ENCODE data around the gene CCDC187. TPM values are rescaled to one million over a fixed set of nuclear protein-coding genes. Genes with fewer than 3 reads are reported as not detected.

Gene CCDC187
- total and polyA plus RNA-seq, 2 of the 4 experiments (the other 2 are of a cell fraction), result not detected

GRCh38 chr9:136336881-136337280 lies 33.0 kb upstream of the CCDC187 start:
- H3K23ac ChIP-seq (ENCODE audit: low read depth, low read length), result no peak overlapping the region
- H3K79me1 ChIP-seq (ENCODE audit: low read depth in 1 of 2, low read length in 2 of 2), result peaks cover 5 to 76% of the 10 kb centered on the region in 2 experiments
- peaks cover 84% of the 10 kb centered on the region for H4K20me1 ChIP-seq (ENCODE audit: insufficient read depth, low read length)
- H3K14ac ChIP-seq (replicated peaks; ENCODE audit: low read depth, low read length), result no peak overlapping the region
- peaks cover 86% of the 10 kb centered on the region for H3K36me3 ChIP-seq (ENCODE audit: control insufficient read depth, insufficient read depth, low read length)
- ChIA-PET POLR2A (ENCODE audit: unreplicated experiment) (no interaction called here), CTCF (no interaction called here)
- no peak overlapping the region for H4K5ac ChIP-seq (ENCODE audit: low read depth, low read length)
- dilution Hi-C loops (cut with HindIII; ENCODE audit: low sequenced_read_pairs, unreplicated experiment) (no loop called here), intact Hi-C loops (cut with micrococcal nuclease) (no loop called here), in situ Hi-C loops (cut with MboI; ENCODE audit: low sequenced_read_pairs) (no loop called here)
- no peak overlapping the region for H2AK5ac ChIP-seq (ENCODE audit: low read depth, low read length)
- TF ChIP-seq MAFK (IDR thresholded peaks at IDR 0.05; ENCODE audit: low read depth, low read length) (no peak), BHLHE40 (IDR thresholded peaks at IDR 0.05; ENCODE audit: low read depth, low read length) (no peak), MAZ (IDR thresholded peaks at IDR 0.05; ENCODE audit: borderline replicate concordance, low read depth, low read length) (no peak), MXI1 (IDR thresholded peaks at IDR 0.05; ENCODE audit: borderline replicate concordance, low read depth, low read length) (no peak), RFX5 (IDR thresholded peaks at IDR 0.05; ENCODE audit: low read depth, low read length) (no peak), POLR2A (IDR thresholded peaks at IDR 0.05; ENCODE audit: low read depth, low read length) (no peak), FOS (IDR thresholded peaks at IDR 0.05; ENCODE audit: low read depth, low read length) (no peak), RAD21 (IDR thresholded peaks at IDR 0.05; ENCODE audit: low read length) (no peak), NFE2L2 (IDR thresholded peaks at IDR 0.05; ENCODE audit: low read depth, low read length) (no peak), CEBPB (IDR thresholded peaks at IDR 0.05; ENCODE audit: low read depth, low read length) (no peak), USF2 (IDR thresholded peaks at IDR 0.05; ENCODE audit: low read depth, low read length) (no peak), RCOR1 (IDR thresholded peaks at IDR 0.05; ENCODE audit: insufficient replicate concordance, low read length) (no peak), ELK1 (IDR thresholded peaks at IDR 0.05; ENCODE audit: borderline replicate concordance, low read depth, low read length) (no peak)
- no peak overlapping the region for H3K4me2 ChIP-seq (ENCODE audit: low read depth, low read length)
- H3K9me1 ChIP-seq (ENCODE audit: insufficient read depth, low read length), result peaks cover 6% of the 10 kb centered on the region; the same call in 1 of the 2 replicates
- H2AK9ac ChIP-seq (replicated peaks; ENCODE audit: low read depth, low read length, poor library complexity), result peak overlapping the region; percentile 74
- H3K27me3 ChIP-seq (ENCODE audit: control insufficient read depth, insufficient read depth, low read length), result no peaks in the 10 kb centered on the region
- no peak overlapping the region for H2BK15ac ChIP-seq (ENCODE audit: low read depth, low read length)
- no peak overlapping the region for H3K56ac ChIP-seq (ENCODE audit: extremely low read depth, insufficient read depth, low read length)
- no peak overlapping the region for H3K27ac ChIP-seq (ENCODE audit: insufficient read depth, low read length)
- no peak overlapping the region for H3K4ac ChIP-seq (ENCODE audit: low read depth, low read length)
- H2BK20ac ChIP-seq (ENCODE audit: low read depth, low read length), result no peak overlapping the region
- no peaks in the 10 kb centered on the region for H3K9me3 ChIP-seq (ENCODE audit: control insufficient read depth, insufficient read depth, low read length)
- no peak for DNase-seq
- H3K18ac ChIP-seq (ENCODE audit: low read depth, low read length), result no peak overlapping the region
- H3K4me3 ChIP-seq (ENCODE audit: insufficient read depth, low read depth, low read length), result no peak overlapping the region
- H4K8ac ChIP-seq (ENCODE audit: low read depth in 2 of 2, low read length in 2 of 2), result no peak overlapping the region
- no peak overlapping the region for H2BK5ac ChIP-seq (ENCODE audit: low read depth, low read length, poor library complexity, severe bottlenecking)
- no peak for ATAC-seq (ENCODE audit: low read depth)
- H2AFZ ChIP-seq (replicated peaks; ENCODE audit: low read length, poor library complexity), result no peak overlapping the region
- no TSS peak for BruUV-seq (replicated peaks)
- H2BK120ac ChIP-seq (ENCODE audit: low read depth, low read length), result no peak overlapping the region
- no peak overlapping the region for H3K9ac ChIP-seq (ENCODE audit: low read depth, low read length)
- H4K91ac ChIP-seq (ENCODE audit: insufficient read depth, low read depth, low read length), result no peak overlapping the region
- WGBS, 2 experiments (ENCODE audit: extremely low coverage in 2 of 2, insufficient read length in 1 of 2), result 96% methylated on average over 20 of the region's 23 CpGs; no CpG with 5 or more reads in 1 of the 2 experiments
- H3K4me1 ChIP-seq (ENCODE audit: control insufficient read depth, insufficient read depth, low read length), result peaks cover 15% of the 10 kb centered on the region
